ENCODE measurements around the gene COL3A1.

COL3A1 gene

DNA sequence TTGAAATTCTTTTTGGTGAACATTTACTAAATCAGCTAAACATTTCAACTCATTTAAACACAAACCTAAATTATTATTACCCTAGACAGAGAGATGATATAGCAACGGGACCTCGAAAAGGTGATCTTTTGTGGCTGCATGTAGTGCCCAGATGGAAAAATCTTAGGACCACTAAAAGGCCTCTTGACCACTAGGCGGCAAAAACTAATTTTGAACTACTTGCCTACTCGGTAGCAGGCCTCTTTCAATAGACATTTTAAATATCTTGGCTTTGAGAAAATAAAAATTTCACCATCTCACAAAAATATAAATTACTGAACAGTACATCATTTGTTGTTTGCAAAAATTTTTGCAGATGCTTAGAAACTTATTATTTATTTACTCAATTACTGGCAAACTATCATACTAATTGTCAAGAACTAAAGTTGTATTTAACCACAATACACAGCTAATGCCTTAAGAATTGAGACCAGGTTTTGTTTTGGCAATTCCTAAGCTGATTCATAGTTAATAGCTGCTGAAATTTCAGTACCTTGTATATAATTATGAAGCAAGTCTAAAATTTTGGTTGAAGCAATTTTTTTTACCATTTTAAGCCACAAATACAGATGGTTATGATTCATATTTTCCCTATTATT lies 9.4 kb downstream of the COL3A1 start:
- no peak for DNase-seq (ENCODE audit: low read depth)
- TF ChIP-seq, protein P1, sequence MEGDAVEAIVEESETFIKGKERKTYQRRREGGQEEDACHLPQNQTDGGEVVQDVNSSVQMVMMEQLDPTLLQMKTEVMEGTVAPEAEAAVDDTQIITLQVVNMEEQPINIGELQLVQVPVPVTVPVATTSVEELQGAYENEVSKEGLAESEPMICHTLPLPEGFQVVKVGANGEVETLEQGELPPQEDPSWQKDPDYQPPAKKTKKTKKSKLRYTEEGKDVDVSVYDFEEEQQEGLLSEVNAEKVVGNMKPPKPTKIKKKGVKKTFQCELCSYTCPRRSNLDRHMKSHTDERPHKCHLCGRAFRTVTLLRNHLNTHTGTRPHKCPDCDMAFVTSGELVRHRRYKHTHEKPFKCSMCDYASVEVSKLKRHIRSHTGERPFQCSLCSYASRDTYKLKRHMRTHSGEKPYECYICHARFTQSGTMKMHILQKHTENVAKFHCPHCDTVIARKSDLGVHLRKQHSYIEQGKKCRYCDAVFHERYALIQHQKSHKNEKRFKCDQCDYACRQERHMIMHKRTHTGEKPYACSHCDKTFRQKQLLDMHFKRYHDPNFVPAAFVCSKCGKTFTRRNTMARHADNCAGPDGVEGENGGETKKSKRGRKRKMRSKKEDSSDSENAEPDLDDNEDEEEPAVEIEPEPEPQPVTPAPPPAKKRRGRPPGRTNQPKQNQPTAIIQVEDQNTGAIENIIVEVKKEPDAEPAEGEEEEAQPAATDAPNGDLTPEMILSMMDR (conservative IDR thresholded peaks at IDR 0.05; ENCODE audit: low read depth, low read length) = peak; percentile 47
- H3K4me3 ChIP-seq (ENCODE audit: low read length) = no peak overlapping the region

DNA sequence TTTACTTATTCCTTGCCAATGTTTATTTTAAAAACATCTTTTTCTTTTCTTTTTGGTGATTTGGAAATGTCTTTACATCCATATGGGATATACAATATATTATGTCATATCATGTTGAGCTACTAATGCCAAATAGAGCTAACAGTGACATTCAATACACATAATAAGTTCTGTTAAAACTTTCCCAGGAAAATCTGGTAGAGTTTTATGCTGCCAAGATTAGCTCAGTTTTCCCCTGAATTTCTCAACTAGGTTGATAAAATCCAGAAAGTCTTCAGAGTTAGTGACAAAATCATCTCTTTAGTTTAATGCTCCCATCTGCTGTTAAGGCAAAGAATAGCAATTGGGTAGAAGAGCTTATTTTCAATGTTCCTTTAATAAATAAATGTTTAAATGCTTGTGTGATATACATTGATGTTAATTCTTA lies 9.9 kb downstream of the COL3A1 start:
- DNase-seq (ENCODE audit: low read depth) = no peak
- no peak overlapping the region for H3K4me3 ChIP-seq (ENCODE audit: low read length)
- TF ChIP-seq, protein P1 (conservative IDR thresholded peaks at IDR 0.05; ENCODE audit: low read depth, low read length) = peak; percentile 58

DNA sequence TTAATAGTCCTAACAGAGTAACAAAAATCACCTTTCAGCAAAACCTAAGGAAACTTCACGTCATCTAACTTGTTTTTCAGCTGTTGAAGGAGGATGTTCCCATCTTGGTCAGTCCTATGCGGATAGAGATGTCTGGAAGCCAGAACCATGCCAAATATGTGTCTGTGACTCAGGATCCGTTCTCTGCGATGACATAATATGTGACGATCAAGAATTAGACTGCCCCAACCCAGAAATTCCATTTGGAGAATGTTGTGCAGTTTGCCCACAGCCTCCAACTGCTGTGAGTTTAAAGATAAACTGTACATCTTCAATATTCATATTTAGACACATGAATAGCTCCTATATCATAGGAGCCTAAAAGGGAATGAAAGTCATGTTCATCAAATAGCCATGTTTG lies 10.5 kb downstream of the COL3A1 start:
- DNase-seq (ENCODE audit: low read depth) = no peak
- TF ChIP-seq, protein P1 (conservative IDR thresholded peaks at IDR 0.05; ENCODE audit: low read depth, low read length) = no peak
- no peak overlapping the region for H3K4me3 ChIP-seq (ENCODE audit: low read length)

DNA sequence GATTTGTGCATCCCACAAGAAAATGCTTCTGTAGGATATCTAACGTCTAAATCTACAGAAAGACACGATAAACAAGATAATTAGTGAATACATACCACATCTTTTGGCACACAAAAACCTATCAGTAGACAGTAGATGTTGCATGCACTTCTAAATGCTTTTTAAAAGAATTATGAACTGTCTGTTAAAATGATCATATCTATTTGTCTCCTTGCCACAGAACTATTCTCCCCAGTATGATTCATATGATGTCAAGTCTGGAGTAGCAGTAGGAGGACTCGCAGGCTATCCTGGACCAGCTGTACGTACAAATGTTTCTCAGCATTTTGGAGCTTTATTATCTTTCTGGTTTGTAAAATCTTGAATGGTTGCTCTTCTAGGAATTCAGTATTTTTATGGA lies 12.7 kb downstream of the COL3A1 start:
- DNase-seq (ENCODE audit: low read depth) = no peak
- no peak overlapping the region for H3K4me3 ChIP-seq (ENCODE audit: low read length)
- TF ChIP-seq, protein P1 (conservative IDR thresholded peaks at IDR 0.05; ENCODE audit: low read depth, low read length) = no peak

DNA sequence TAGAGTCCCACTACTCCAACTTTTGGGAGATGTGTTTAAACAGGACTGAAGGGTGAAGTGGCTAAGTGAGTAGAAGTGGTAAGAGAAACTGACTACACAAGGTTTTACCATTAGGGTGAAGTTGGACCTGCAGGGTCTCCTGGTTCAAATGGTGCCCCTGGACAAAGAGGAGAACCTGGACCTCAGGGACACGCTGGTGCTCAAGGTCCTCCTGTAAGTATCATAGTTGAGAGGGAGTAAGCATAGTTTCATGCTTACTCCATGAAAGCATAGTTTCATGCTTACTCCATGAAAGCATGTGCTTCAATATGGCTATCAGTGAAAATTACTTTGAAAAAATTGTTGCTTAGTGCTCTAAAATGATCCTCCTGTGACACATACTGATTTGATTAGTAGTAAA lies 19.1 kb downstream of the COL3A1 start:
- no peak for DNase-seq (ENCODE audit: low read depth)
- TF ChIP-seq, protein P1 (conservative IDR thresholded peaks at IDR 0.05; ENCODE audit: low read depth, low read length) = no peak
- no peak overlapping the region for H3K4me3 ChIP-seq (ENCODE audit: low read length)

DNA sequence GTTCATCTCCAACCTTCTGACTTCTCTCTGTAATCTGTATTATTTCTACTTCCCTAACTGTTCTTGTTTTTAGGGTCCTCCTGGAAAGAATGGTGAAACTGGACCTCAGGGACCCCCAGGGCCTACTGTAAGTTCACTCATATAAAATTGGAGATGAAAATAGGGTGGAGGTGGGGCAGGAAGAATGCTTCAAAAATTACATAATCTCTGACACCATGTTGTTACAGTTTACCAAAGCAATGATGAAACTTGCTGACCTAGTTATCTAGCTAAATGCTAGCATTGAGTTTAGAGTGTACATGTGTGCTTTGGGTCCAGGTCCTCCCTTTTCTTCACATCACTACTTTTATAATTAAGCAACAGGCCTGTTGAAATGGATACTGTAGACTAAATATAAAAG lies 23.1 kb downstream of the COL3A1 start:
- no peak for DNase-seq (ENCODE audit: low read depth)
- H3K4me3 ChIP-seq (ENCODE audit: low read length) = no peak overlapping the region
- TF ChIP-seq, protein P1 (conservative IDR thresholded peaks at IDR 0.05; ENCODE audit: low read depth, low read length) = no peak

DNA sequence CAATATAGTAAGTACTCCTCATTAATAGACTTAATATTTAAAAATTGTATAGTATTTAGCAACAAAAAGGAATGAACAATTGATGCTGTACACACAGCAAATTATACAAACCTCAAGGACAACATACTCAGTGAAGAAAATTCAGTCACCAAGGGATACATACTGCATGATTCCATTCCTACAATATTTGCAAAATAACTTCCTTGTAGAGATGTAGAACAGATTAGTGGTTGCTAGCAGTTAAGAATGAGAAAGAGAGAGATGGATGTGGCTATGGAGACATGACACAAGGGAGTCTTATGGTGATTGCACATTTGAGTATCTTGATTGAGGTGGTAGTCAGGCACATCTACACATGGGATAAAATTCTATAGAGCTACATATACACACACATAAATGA lies 26.0 kb downstream of the COL3A1 start:
- no peak overlapping the region for H3K4me3 ChIP-seq (ENCODE audit: low read length)
- DNase-seq (ENCODE audit: low read depth) = no peak
- TF ChIP-seq, protein P1 (conservative IDR thresholded peaks at IDR 0.05; ENCODE audit: low read depth, low read length) = no peak

All from retinal pigment epithelial cell (primary cell).